Muscle layer of duodenum (tissue), 2 donors: Measurements from ENCODE around the gene NRXN3.

Source experiments
- H3K27ac ChIP-seq: one replicate; pipeline ENCODE4 v1.7.0; 2013; ENCODE audit warnings: mild to moderate bottlenecking, low read length
- H3K27me3 ChIP-seq: one replicate; pipeline ENCODE4 v1.7.0; 2013; ENCODE audit warnings: low read depth, mild to moderate bottlenecking, control low read depth, low read length
- H3K36me3 ChIP-seq, 2 donors: one replicate each; pipeline ENCODE4 v1.7.0; 2013; ENCODE audit warnings: low read length in 2 of 2, control low read depth in 1 of 2, mild to moderate bottlenecking in 1 of 2; ENCODE audit not compliant: insufficient read depth in 2 of 2, control insufficient read depth in 1 of 2
- H3K4me1 ChIP-seq, 2 donors: one replicate each; pipeline ENCODE4 v1.7.0; 2013; ENCODE audit warnings: low read length in 2 of 2, mild to moderate bottlenecking in 2 of 2, control low read depth in 1 of 2, moderate library complexity in 1 of 2; ENCODE audit not compliant: insufficient read depth in 2 of 2, control insufficient read depth in 1 of 2
- H3K4me3 ChIP-seq, 2 donors: one replicate each; pipeline ENCODE4 v1.7.0; 2013; ENCODE audit warnings: low read length in 2 of 2, low read depth in 1 of 2, mild to moderate bottlenecking in 1 of 2
- H3K9me3 ChIP-seq, 2 donors: one replicate each; pipeline ENCODE4 v1.7.0; 2013; ENCODE audit warnings: low read length in 2 of 2, control low read depth in 1 of 2, mild to moderate bottlenecking in 1 of 2; ENCODE audit not compliant: control insufficient read depth in 1 of 2
- donor health status: healthy.

NRXN3 gene

DNA sequence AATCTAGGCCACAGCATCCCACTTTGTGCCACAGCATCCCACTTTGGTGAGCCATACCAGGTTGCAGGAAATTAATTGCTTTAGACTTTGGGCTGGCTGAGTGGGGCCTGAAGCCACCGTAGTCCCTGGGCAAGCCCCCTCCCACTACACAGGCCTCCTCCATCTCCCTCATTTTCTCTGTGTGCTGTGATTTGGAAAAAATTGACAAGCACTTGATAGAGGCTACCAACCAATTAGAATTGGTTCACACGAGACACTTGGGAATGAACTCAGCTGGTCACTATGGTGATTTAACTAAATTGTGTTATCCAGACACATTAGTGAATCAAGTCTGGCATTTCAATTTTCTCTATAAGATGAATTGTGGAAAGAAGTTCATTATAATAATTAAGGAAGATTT lies 1560.0 kb downstream of the NRXN3 start:
- Histone ChIP-seq H3K27ac (no peak overlapping the region), H3K4me1 (no peaks in the 10 kb centered on the region), H3K4me3 (no peak overlapping the region), H3K9me3 (no peaks in the 10 kb centered on the region), H3K36me3 (no peaks in the 10 kb centered on the region), H3K27me3 (no peaks in the 10 kb centered on the region)

DNA sequence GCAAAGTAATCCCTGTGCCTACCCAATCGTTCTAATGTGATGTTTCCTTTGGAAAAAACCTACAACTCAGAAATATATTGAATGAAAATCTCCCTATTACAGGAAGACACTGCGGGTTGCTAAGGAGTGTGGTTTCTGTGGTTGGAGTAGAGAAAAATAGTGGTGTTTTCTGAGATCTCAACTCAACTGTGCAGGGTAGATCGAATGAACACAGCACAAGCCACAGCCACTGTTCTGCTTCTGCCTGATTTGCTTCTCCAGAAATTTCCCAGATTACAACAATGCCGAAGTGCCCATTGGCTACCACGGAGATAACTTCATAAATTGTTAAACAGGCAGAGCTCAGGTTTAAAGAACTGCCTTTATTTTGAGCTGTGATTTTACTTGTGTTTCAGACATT lies 1560.8 kb downstream of the NRXN3 start:
- H3K4me3 ChIP-seq, result no peak overlapping the region
- H3K27me3 ChIP-seq, result no peaks in the 10 kb centered on the region
- no peaks in the 10 kb centered on the region for H3K9me3 ChIP-seq
- no peaks in the 10 kb centered on the region for H3K36me3 ChIP-seq
- no peak overlapping the region for H3K27ac ChIP-seq
- no peaks in the 10 kb centered on the region for H3K4me1 ChIP-seq

DNA sequence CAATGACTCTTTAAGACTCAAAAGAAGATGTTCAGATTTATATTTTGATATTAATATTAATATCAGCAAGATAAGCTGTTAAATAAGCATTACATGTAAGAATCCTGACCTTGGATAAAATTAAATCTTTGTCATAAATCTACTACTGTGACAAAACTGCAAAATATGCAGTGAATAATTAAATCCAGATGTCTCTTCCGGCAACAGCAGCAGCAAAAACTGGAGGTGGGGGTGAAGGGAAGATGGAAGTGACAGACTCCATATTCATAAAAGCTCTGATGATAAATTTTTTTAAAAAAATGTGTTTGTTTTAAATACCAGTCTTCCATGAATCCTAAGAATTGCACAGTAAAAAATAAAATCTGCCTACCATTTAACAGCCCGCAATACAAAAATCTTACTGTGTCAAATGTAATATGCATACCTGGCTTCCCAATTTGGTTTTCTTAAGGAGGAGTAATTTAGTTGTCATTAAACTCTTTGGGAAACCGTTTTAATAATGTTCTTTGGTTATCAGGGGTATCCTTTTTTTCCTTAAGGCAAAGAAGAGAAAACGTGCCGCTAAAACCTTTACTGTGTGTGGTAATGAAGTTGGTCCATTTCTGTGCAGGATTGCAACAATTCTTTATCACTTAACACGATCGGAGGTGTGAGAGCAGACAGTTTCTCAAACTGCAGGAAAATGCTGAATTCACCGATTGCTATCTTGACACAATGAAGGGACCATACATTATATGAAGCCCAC lies 1562.9 kb downstream of the NRXN3 start:
- H3K36me3 ChIP-seq, result peaks cover 0 to 7% of the 10 kb centered on the region in 2 donors
- no peak overlapping the region for H3K27ac ChIP-seq
- no peaks in the 10 kb centered on the region for H3K27me3 ChIP-seq
- H3K4me1 ChIP-seq, result no peaks in the 10 kb centered on the region
- peaks cover 0 to 12% of the 10 kb centered on the region in 2 donors for H3K9me3 ChIP-seq
- H3K4me3 ChIP-seq, result no peak overlapping the region

DNA sequence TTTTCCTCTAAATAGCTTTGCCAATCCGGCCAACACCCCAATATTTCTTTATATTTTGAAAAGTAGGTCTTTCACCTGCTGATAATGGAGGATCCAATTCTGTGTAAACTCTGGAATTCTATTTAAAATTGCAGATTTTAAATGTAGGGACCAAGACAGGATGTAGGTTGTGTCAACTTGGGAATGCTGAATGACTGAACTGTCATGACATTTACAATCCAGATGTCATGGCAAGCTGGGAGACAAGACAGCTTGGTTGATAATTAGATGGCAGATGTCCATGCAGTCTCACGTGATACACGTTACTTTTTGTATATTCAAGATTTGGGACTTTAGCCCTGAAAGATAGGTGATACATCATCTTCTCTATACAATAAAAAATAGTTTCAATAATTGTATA lies 1564.0 kb downstream of the NRXN3 start:
- H3K4me1 ChIP-seq, result no peaks in the 10 kb centered on the region
- no peaks in the 10 kb centered on the region for H3K27me3 ChIP-seq
- H3K4me3 ChIP-seq, result no peak overlapping the region
- H3K27ac ChIP-seq, result no peak overlapping the region
- H3K36me3 ChIP-seq, result peaks cover 0 to 7% of the 10 kb centered on the region in 2 donors
- H3K9me3 ChIP-seq, result peaks cover 0 to 15% of the 10 kb centered on the region in 2 donors

DNA sequence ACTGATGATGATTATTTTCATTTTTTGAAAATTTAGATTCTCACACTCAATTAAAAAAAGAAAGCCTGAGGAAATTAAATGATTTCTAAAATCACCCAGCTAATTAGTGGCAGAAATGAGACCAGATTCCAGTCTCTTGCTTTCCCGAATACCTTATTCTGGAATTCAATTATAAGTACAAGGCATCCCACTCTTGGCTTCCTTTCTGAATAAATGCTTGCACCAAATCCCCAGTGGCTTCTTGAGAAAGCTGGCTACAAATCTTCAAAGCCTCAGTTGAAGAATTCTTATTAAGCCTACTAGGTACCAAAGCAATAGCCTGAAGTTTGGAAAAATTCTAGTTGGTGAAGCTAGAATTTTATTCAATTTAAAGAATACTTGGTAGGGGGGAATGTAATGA lies 1564.5 kb downstream of the NRXN3 start:
- no peaks in the 10 kb centered on the region for H3K27me3 ChIP-seq
- no peak overlapping the region for H3K27ac ChIP-seq
- H3K4me1 ChIP-seq, result no peaks in the 10 kb centered on the region
- peaks cover 0 to 7% of the 10 kb centered on the region in 2 donors for H3K36me3 ChIP-seq
- no peak overlapping the region for H3K4me3 ChIP-seq
- peaks cover 0 to 15% of the 10 kb centered on the region in 2 donors for H3K9me3 ChIP-seq

DNA sequence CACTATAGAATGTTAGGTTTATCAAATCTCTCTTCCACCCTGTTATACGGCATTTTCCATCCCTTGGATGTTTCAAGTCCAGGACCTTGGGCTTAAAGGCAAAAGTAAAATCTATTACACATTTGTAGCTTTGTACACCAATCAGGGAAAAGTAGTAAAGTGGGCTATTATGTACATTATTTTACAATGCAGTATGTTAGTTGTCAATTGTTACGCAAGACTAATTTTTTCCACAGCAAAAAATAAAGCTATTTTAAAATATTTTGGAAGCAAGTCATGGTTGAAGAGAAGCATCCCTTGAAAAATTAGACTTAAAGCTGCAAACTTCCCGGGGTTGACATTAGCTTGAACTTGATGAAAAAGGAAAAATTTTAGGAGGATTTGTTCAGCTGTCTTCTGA lies 1564.9 kb downstream of the NRXN3 start:
- peaks cover 0 to 7% of the 10 kb centered on the region in 2 donors for H3K36me3 ChIP-seq
- H3K9me3 ChIP-seq, result peaks cover 0 to 15% of the 10 kb centered on the region in 2 donors
- H3K27me3 ChIP-seq, result no peaks in the 10 kb centered on the region
- H3K27ac ChIP-seq, result no peak overlapping the region
- H3K4me1 ChIP-seq, result no peaks in the 10 kb centered on the region
- H3K4me3 ChIP-seq, result no peak overlapping the region

DNA sequence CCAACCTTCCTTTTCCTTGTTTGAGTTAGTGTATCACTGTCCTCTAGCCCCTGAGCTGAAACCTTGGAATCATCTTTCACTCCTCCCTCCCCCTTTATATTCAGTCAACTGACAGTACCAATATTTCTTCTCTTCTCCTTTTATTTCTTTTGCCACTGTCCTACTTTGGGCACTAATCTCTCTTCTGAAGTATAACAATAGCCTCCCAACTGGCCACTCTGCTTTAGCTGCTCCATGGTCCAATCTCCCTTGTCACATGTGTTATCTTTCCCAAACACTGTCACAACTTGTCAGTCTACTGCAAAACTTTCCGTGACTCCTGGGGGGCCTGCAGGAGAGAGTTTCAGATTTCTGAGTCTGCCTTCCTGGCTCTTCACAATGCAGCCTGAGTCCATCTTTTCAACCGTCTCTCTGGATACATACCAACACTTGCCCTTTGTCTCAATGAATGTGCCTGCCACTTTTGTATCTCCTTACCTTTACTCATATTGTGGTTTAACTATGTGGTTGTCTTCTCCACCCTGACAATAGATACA lies 1570.0 kb downstream of the NRXN3 start:
- Histone ChIP-seq H3K4me3 (no peak overlapping the region), H3K9me3 (peaks cover 0 to 15% of the 10 kb centered on the region in 2 donors), H3K4me1 (no peaks in the 10 kb centered on the region), H3K27ac (no peak overlapping the region), H3K27me3 (no peaks in the 10 kb centered on the region), H3K36me3 (peaks cover 0 to 7% of the 10 kb centered on the region in 2 donors)

DNA sequence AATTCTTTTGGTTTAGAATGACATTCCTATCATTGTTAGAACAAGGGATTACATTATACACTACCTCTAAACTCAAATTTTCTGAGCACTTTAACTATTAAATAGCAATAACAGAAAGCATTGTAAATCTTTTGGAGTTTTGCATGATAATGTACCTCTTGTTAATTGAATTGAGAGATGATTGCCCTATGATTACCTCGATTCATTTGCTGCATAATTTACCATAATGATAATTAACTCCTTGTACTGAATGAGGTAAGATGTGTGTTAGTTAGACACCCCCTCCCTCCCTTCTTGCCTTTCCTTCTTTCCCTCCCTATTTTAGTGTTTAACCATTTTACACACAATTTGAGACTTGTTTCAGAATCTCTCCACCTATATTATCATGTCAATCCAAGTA lies 1572.0 kb downstream of the NRXN3 start:
- H3K36me3 ChIP-seq, result no peaks in the 10 kb centered on the region
- peaks cover 0 to 7% of the 10 kb centered on the region in 2 donors for H3K9me3 ChIP-seq
- H3K4me3 ChIP-seq, result no peak overlapping the region
- H3K4me1 ChIP-seq, result no peaks in the 10 kb centered on the region
- H3K27ac ChIP-seq, result no peak overlapping the region
- no peaks in the 10 kb centered on the region for H3K27me3 ChIP-seq

DNA sequence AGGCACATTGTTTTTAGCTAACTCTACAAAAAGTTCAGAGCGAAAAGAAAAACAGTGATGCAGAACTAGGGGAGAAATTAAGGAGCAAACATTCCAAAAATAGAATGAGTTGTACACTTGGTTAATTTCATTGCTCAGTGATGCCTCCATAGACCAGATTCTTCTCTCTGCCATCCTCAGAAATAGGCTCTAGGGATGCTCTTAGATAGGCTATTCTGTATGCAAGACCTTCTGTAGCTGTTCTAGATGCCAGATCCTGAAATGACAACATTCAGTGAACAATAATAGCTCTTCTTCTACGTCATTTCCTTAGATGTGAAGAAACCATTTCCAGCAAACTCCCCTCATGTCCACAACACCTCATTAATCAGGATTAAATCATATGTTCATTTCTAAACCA lies 1574.9 kb downstream of the NRXN3 start:
- no peak overlapping the region for H3K4me3 ChIP-seq
- no peaks in the 10 kb centered on the region for H3K4me1 ChIP-seq
- no peaks in the 10 kb centered on the region for H3K9me3 ChIP-seq
- no peaks in the 10 kb centered on the region for H3K36me3 ChIP-seq
- no peak overlapping the region for H3K27ac ChIP-seq
- no peaks in the 10 kb centered on the region for H3K27me3 ChIP-seq

DNA sequence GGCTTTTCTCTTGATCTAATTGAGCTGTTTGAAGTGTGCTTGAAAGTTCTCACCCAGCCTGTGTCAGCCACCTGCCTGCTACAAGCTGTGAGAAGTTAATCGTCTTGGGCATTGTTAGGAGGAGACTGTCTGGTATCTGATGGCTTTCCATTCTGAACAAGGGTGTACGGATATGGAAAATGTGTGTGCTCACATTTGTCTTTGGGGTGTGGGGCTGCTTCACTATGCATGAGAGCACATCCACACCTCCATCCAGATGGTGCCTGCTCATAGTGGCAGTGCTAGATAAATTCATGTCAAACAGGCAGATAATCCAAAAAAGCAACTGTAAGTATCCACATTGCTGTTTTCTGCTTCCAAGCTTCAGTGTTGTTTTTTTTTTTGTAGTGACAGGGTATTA lies 1578.9 kb downstream of the NRXN3 start:
- no peaks in the 10 kb centered on the region for H3K4me1 ChIP-seq
- no peak overlapping the region for H3K4me3 ChIP-seq
- no peaks in the 10 kb centered on the region for H3K27me3 ChIP-seq
- no peak overlapping the region for H3K27ac ChIP-seq
- H3K9me3 ChIP-seq, result no peaks in the 10 kb centered on the region
- no peaks in the 10 kb centered on the region for H3K36me3 ChIP-seq

DNA sequence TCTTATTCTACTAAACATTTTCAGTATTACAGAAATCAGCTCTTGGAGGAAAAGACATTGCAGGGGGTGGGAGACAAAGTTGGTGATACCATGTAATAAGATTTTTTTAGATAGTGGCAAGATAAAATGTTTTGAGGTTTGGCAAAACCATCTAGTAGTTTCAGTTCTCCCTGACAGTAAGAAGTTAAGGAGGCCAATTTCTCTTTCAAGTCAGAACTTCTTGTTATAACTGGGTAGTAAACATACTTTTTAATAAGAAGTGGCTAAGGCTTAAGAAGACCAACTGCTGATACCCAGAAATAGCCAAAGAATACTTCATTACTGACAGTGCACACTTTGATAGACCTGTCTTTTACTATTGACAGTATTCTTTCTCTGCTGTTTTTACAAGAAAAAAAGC lies 1588.8 kb downstream of the NRXN3 start:
- Histone ChIP-seq H3K27ac (no peak overlapping the region), H3K4me3 (no peak overlapping the region), H3K9me3 (no peaks in the 10 kb centered on the region), H3K36me3 (no peaks in the 10 kb centered on the region), H3K27me3 (no peaks in the 10 kb centered on the region), H3K4me1 (no peaks in the 10 kb centered on the region)

DNA sequence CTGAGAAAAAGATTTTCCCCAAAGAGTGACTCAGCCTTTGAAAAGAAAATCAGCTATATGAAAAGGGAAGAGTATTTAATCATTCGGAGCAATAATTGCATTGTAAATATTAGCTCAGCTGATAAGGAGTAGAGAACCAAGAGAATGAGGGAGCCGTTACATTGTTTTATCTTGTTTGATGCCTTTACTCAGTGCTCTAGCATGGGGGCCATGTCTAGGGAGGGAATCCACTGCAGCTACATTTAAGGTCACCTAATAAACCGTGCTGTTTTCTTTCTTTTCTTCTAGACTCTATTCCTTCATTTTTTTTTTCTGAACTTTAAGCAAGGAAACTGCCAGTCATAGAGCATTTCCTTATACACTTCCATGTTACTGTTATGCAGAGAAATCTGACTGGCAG lies 1594.2 kb downstream of the NRXN3 start:
- Histone ChIP-seq H3K9me3 (no peaks in the 10 kb centered on the region), H3K36me3 (no peaks in the 10 kb centered on the region), H3K27ac (no peak overlapping the region), H3K4me1 (peaks cover 0 to 5% of the 10 kb centered on the region in 2 donors), H3K4me3 (no peak overlapping the region), H3K27me3 (no peaks in the 10 kb centered on the region)
